CMK (cell line): ENCODE measurements around the gene KPNA1.

Experiments
- DNase-seq: peaks from one replicate; pipeline ENCODE4 v3.0.0-alpha.2; 2010; ENCODE audit warnings: low read depth

KPNA1 gene

GRCh38 chr3:122382888-122383666 lies 131.7 kb downstream of the KPNA1 start, which contains the start of gene MIX23:
MIX23 (minus strand) TSS chr3:122383231; CDS start chr3:122383224, 7 bp downstream.
- DNase-seq = peak; percentile 65

- no peak for DNase-seq
These were observed 136.8 kb downstream of the KPNA1 start for GRCh38 chr3:122377975-122378374.

GRCh38 chr3:122374034-122374433 lies 140.7 kb downstream of the KPNA1 start:
- DNase-seq = no peak
